Measurements from ENCODE around the gene ATP6V1A. TPM values are rescaled to one million over a fixed set of nuclear protein-coding genes. Genes with fewer than 3 reads are reported as not detected.
"Not testable (repeated sequence)": the region's sequence is repeated elsewhere in the genome, so short reads cannot be mapped to it uniquely, and the experiment has no call there.

ATP6V1A gene
- total RNA-seq, 3 donors from 2014 or later = 38.9 to 52.9 (median 44.6) TPM

GRCh38 chr3:113828600-113828999, 81.8 kb downstream of the ATP6V1A start:
- no peaks in the 10 kb centered on the region for H3K36me3 Mint-ChIP-seq (ENCODE audit: insufficient read depth)
- H3K27me3 Mint-ChIP-seq (ENCODE audit: low read depth) = no peaks in the 10 kb centered on the region
- H3K4me3 Mint-ChIP-seq = no peak overlapping the region
- H3K9me3 Mint-ChIP-seq = peaks cover 10% of the 10 kb centered on the region
- DNase-seq (no peak), ATAC-seq (no peak)
- H3K4me1 Mint-ChIP-seq (ENCODE audit: low read depth) = peaks cover 13% of the 10 kb centered on the region

- H3K4me3 Mint-ChIP-seq = no peak overlapping the region
- H3K4me1 Mint-ChIP-seq (ENCODE audit: low read depth) = peaks cover 13% of the 10 kb centered on the region
- peaks cover 10% of the 10 kb centered on the region for H3K9me3 Mint-ChIP-seq
Measured at GRCh38 chr3:113829576-113830354, 82.9 kb downstream of the ATP6V1A start.

GRCh38 chr3:113831103-113831355, 84.2 kb downstream of the ATP6V1A start:
- Mint-ChIP-seq H3K4me3 (no peak overlapping the region), H3K9me3 (peaks cover 10% of the 10 kb centered on the region), H3K4me1 (ENCODE audit: low read depth) (peaks cover 13% of the 10 kb centered on the region), H3K27me3 (ENCODE audit: low read depth) (no peaks in the 10 kb centered on the region), H3K36me3 (ENCODE audit: insufficient read depth) (no peaks in the 10 kb centered on the region)
- no peak for DNase-seq
- ATAC-seq = no peak

More at GRCh38 chr3:113829576-113830354, 82.9 kb downstream of the ATP6V1A start:
- H3K27me3 Mint-ChIP-seq (ENCODE audit: low read depth) = no peaks in the 10 kb centered on the region
- no peaks in the 10 kb centered on the region for H3K36me3 Mint-ChIP-seq (ENCODE audit: insufficient read depth)
- ATAC-seq (no peak), DNase-seq (no peak)

GRCh38 chr3:113832477-113833164, 85.8 kb downstream of the ATP6V1A start:
- H3K4me3 Mint-ChIP-seq = peak overlapping the region; percentile 10
- H3K4me1 Mint-ChIP-seq (ENCODE audit: low read depth) = peaks cover 13% of the 10 kb centered on the region
- ATAC-seq (peak in 1 of 2 donors; percentile 46), DNase-seq (no peak)
- H3K27me3 Mint-ChIP-seq (ENCODE audit: low read depth) = no peaks in the 10 kb centered on the region
- peaks cover 10% of the 10 kb centered on the region for H3K9me3 Mint-ChIP-seq
- H3K36me3 Mint-ChIP-seq (ENCODE audit: insufficient read depth) = no peaks in the 10 kb centered on the region

GRCh38 chr3:113834983-113835382, 88.1 kb downstream of the ATP6V1A start:
- Mint-ChIP-seq H3K9me3 (peaks cover 10% of the 10 kb centered on the region), H3K4me3 (no peak overlapping the region), H3K36me3 (ENCODE audit: insufficient read depth) (no peaks in the 10 kb centered on the region), H3K27me3 (ENCODE audit: low read depth) (no peaks in the 10 kb centered on the region), H3K4me1 (ENCODE audit: low read depth) (peaks cover 15% of the 10 kb centered on the region)
- ATAC-seq = no peak
- DNase-seq = no peak

- peak within 1 kb of the TSS; percentile 75 for H3K4me3 Mint-ChIP-seq
- ATAC-seq = peak; percentile 99 to 100
- peak; percentile 82 for DNase-seq
- H3K36me3 Mint-ChIP-seq (ENCODE audit: insufficient read depth) = no peaks in the 10 kb centered on the region
- H3K9me3 Mint-ChIP-seq = no peaks in the 10 kb centered on the region
- H3K27me3 Mint-ChIP-seq (ENCODE audit: low read depth) = no peaks in the 10 kb centered on the region
- peaks cover 6% of the 10 kb centered on the region for H3K4me1 Mint-ChIP-seq (ENCODE audit: low read depth)
Measured at GRCh38 chr3:113838631-113839209, 91.9 kb downstream of the ATP6V1A start, which contains the start of gene GRAMD1C. TSS of gene GRAMD1C (plus strand) at chr3:113838788. CDS start at chr3:113838910, 122 bp downstream.

- Mint-ChIP-seq H3K36me3 (ENCODE audit: insufficient read depth) (no peaks in the 10 kb centered on the region), H3K9me3 (no peaks in the 10 kb centered on the region)
- ATAC-seq = no peak
Measured at GRCh38 chr3:113839551-113839950, 92.7 kb downstream of the ATP6V1A start.

GRCh38 chr3:113844622-113845222, 97.9 kb downstream of the ATP6V1A start:
- DNase-seq (no peak), ATAC-seq (no peak)
- H3K36me3 Mint-ChIP-seq (ENCODE audit: insufficient read depth) = no peaks in the 10 kb centered on the region
- H3K9me3 Mint-ChIP-seq = no peaks in the 10 kb centered on the region
- H3K4me3 Mint-ChIP-seq = no peak overlapping the region
- H3K4me1 Mint-ChIP-seq (ENCODE audit: low read depth) = no peaks in the 10 kb centered on the region
- no peaks in the 10 kb centered on the region for H3K27me3 Mint-ChIP-seq (ENCODE audit: low read depth)

More at GRCh38 chr3:113839551-113839950, 92.7 kb downstream of the ATP6V1A start:
- no peaks in the 10 kb centered on the region for H3K27me3 Mint-ChIP-seq (ENCODE audit: low read depth)
- H3K4me1 Mint-ChIP-seq (ENCODE audit: low read depth) = peaks cover 6% of the 10 kb centered on the region
- peak overlapping the region; percentile 75 for H3K4me3 Mint-ChIP-seq
- DNase-seq = no peak

- ATAC-seq (no peak), DNase-seq (no peak)
- Mint-ChIP-seq H3K36me3 (ENCODE audit: insufficient read depth) (no peaks in the 10 kb centered on the region), H3K4me3 (no peak overlapping the region), H3K4me1 (ENCODE audit: low read depth) (no peaks in the 10 kb centered on the region), H3K9me3 (no peaks in the 10 kb centered on the region), H3K27me3 (ENCODE audit: low read depth) (no peaks in the 10 kb centered on the region)
Measured at GRCh38 chr3:113847247-113847646, 100.4 kb downstream of the ATP6V1A start.

- Mint-ChIP-seq H3K9me3 (no peaks in the 10 kb centered on the region), H3K36me3 (ENCODE audit: insufficient read depth) (no peaks in the 10 kb centered on the region), H3K4me1 (ENCODE audit: low read depth) (no peaks in the 10 kb centered on the region), H3K27me3 (ENCODE audit: low read depth) (peaks cover under 1% of the 10 kb centered on the region), H3K4me3 (no peak overlapping the region)
- DNase-seq (no peak), ATAC-seq (no peak)
Measured at GRCh38 chr3:113847664-113848461, 101.0 kb downstream of the ATP6V1A start.

GRCh38 chr3:113849071-113849470, 102.2 kb downstream of the ATP6V1A start:
- not testable (repeated sequence) for H3K27me3 Mint-ChIP-seq (ENCODE audit: low read depth); H3K9me3 Mint-ChIP-seq

GRCh38 chr3:113849841-113850240, 103.0 kb downstream of the ATP6V1A start:
- H3K36me3 Mint-ChIP-seq (ENCODE audit: insufficient read depth); H3K4me3 Mint-ChIP-seq; DNase-seq; H3K27me3 Mint-ChIP-seq (ENCODE audit: low read depth); ATAC-seq; H3K4me1 Mint-ChIP-seq (ENCODE audit: low read depth); H3K9me3 Mint-ChIP-seq: not testable (repeated sequence)

More at GRCh38 chr3:113849071-113849470, 102.2 kb downstream of the ATP6V1A start:
- DNase-seq; H3K4me1 Mint-ChIP-seq (ENCODE audit: low read depth); H3K4me3 Mint-ChIP-seq; H3K36me3 Mint-ChIP-seq (ENCODE audit: insufficient read depth); ATAC-seq: not testable (repeated sequence)

- H3K36me3 Mint-ChIP-seq (ENCODE audit: insufficient read depth); DNase-seq; ATAC-seq; H3K4me3 Mint-ChIP-seq; H3K27me3 Mint-ChIP-seq (ENCODE audit: low read depth); H3K9me3 Mint-ChIP-seq; H3K4me1 Mint-ChIP-seq (ENCODE audit: low read depth): not testable (repeated sequence)
Measured at GRCh38 chr3:113850391-113850790, 103.6 kb downstream of the ATP6V1A start.

- no peak for ATAC-seq
- Mint-ChIP-seq H3K36me3 (ENCODE audit: insufficient read depth) (no peaks in the 10 kb centered on the region), H3K27me3 (ENCODE audit: low read depth) (peaks cover 8% of the 10 kb centered on the region), H3K4me1 (ENCODE audit: low read depth) (no peaks in the 10 kb centered on the region), H3K9me3 (no peaks in the 10 kb centered on the region), H3K4me3 (no peak overlapping the region)
- DNase-seq = no peak
Measured at GRCh38 chr3:113852506-113852905, 105.7 kb downstream of the ATP6V1A start.
